SK-N-SH (cell line): ENCODE results near the gene JMJD1C. TPM values are rescaled to one million over a fixed set of nuclear protein-coding genes. Genes with fewer than 3 reads are reported as not detected.

Experiments
- CTCF ChIA-PET: fragments of 300-600, 350-600 bp; formaldehyde crosslinking; extraction: SDS; loops from one replicate; lab custom pipeline; 2021; lab: Yijun Ruan, JAX
- POLR2A ChIA-PET: fragments of 350-600 bp; sonication (Branson Sonifier 250); formaldehyde crosslinking; extraction: SDS; loops from one replicate; lab custom pipeline; 2020; ENCODE audit warnings: antibody characterized with exemption, inconsistent platforms; lab: Yijun Ruan, JAX
- DNase-seq: peaks from one replicate; pipeline ENCODE4 v3.0.0; 2012
- H2AFZ ChIP-seq: fragments of 200-600 bp; sonication (generic); 2 replicates; pipeline ENCODE4 v1.8.1; 2016; ENCODE audit warnings: antibody characterized with exemption, mild to moderate bottlenecking, low read depth
- H3F3A ChIP-seq: fragments of 200-600 bp; sonication (generic); replicated peaks from 2 replicates; pipeline ENCODE3; 2016; ENCODE audit warnings: antibody characterized with exemption, mild to moderate bottlenecking; ENCODE audit not compliant: insufficient read depth
- H3K27ac ChIP-seq, 2 experiments: fragments of 200-500 bp in 1 of 2; fragments of 200-600 bp in 1 of 2; sonication (Bioruptor generic) in 1 of 2; sonication (generic), shearing (Covaris generic) in 1 of 2; 2 replicates each; pipeline versions ENCODE4 v1.5.1 to v1.6.1; 2014 to 2016; ENCODE audit warnings: low read depth in 2 of 2, inconsistent platforms in 1 of 2, low read length in 1 of 2, mild to moderate bottlenecking in 1 of 2, mixed read lengths in 1 of 2
- H3K27me3 ChIP-seq: fragments of 200-600 bp; sonication (generic), shearing (Covaris generic); 2 replicates; pipeline ENCODE4 v1.6.1; 2016; ENCODE audit warnings: mixed run types; ENCODE audit not compliant: insufficient read depth
- H3K36me3 ChIP-seq, 2 experiments: fragments of 200-500 bp in 1 of 2; fragments of 200-600 bp in 1 of 2; sonication (Bioruptor generic) in 1 of 2; sonication (generic) in 1 of 2; replicated peaks in 1 of 2; 2 replicates each; pipeline versions ENCODE3 to v1.5.1; 2014 to 2016; ENCODE audit warnings: low read length in 1 of 2, mild to moderate bottlenecking in 1 of 2; ENCODE audit not compliant: insufficient read depth in 2 of 2, control insufficient read depth in 1 of 2
- H3K4me1 ChIP-seq, 2 experiments: fragments of 200-500 bp in 1 of 2; fragments of 200-600 bp in 1 of 2; sonication (Bioruptor generic) in 1 of 2; sonication (generic), shearing (Covaris generic) in 1 of 2; 2 replicates each; pipeline versions ENCODE4 v1.5.1 to v1.6.1; 2014 to 2016; ENCODE audit warnings: low read depth in 1 of 2, low read length in 1 of 2, mixed run types in 1 of 2; ENCODE audit not compliant: insufficient read depth in 2 of 2, control insufficient read depth in 1 of 2
- H3K4me2 ChIP-seq: fragments of 200-600 bp; sonication (generic), shearing (Covaris generic); 2 replicates; pipeline ENCODE4 v1.6.1; 2017; ENCODE audit warnings: mixed run types
- H3K4me3 ChIP-seq, 2 experiments: fragments of 200-500 bp in 1 of 2; fragments of 200-600 bp in 1 of 2; sonication (Bioruptor generic) in 1 of 2; sonication (generic), shearing (Covaris generic) in 1 of 2; 2 replicates each; pipeline versions ENCODE4 v1.5.1 to v1.8.1; 2014 to 2016; ENCODE audit warnings: low read depth in 2 of 2, inconsistent platforms in 1 of 2, low read length in 1 of 2, mild to moderate bottlenecking in 1 of 2, mixed read lengths in 1 of 2, moderate library complexity in 1 of 2
- H3K79me2 ChIP-seq: fragments of 200-600 bp; sonication (generic); 2 replicates; pipeline ENCODE4 v1.8.1; 2017; ENCODE audit warnings: mild to moderate bottlenecking; ENCODE audit not compliant: insufficient read depth
- H3K9ac ChIP-seq: fragments of 200-600 bp; sonication (generic); 2 replicates; pipeline ENCODE4 v1.6.1; 2017; ENCODE audit warnings: mixed run types
- H3K9me2 ChIP-seq: fragments of 200-600 bp; sonication (generic); 2 replicates; pipeline ENCODE4 v1.6.1; 2017; ENCODE audit warnings: mixed run types
- H3K9me3 ChIP-seq: fragments of 200-600 bp; sonication (generic); 2 replicates; pipeline ENCODE4 v1.6.1; 2017; ENCODE audit warnings: mixed run types, mild to moderate bottlenecking, moderate library complexity
- H4K20me1 ChIP-seq: fragments of 200-600 bp; sonication (generic); 2 replicates; pipeline ENCODE4 v1.6.1; 2017; ENCODE audit warnings: mild to moderate bottlenecking, mixed run types; ENCODE audit not compliant: insufficient read depth
- EP300 ChIP-seq, 2 experiments: IDR thresholded peaks; 2 replicates each; pipeline versions ENCODE4 v1.4.0 to v1.6.1; 2012; ENCODE audit warnings: borderline replicate concordance in 1 of 2, low read depth in 1 of 2, low read length in 1 of 2
- EZH2phosphoT487 ChIP-seq: fragments of 200-600 bp; sonication (generic); IDR thresholded peaks from 2 replicates; pipeline ENCODE4 v1.6.1; 2017; ENCODE audit warnings: low read depth, mixed run types, mild to moderate bottlenecking, antibody characterized with exemption, moderate library complexity, borderline replicate concordance
- GABPA ChIP-seq: IDR thresholded peaks from 2 replicates; pipeline ENCODE4 v1.4.0; 2012; ENCODE audit warnings: low read depth, mild to moderate bottlenecking
- IRF3 ChIP-seq: fragments of 150-350 bp; IDR thresholded peaks from 2 replicates; pipeline ENCODE4 v1.6.1; 2016; ENCODE audit warnings: mild to moderate bottlenecking, low read depth, low read length
- JUND ChIP-seq: IDR thresholded peaks from 2 replicates; pipeline ENCODE4 v1.4.0; 2012
- NFIC ChIP-seq: IDR thresholded peaks from 2 replicates; pipeline ENCODE4 v1.4.0; 2012; ENCODE audit warnings: borderline replicate concordance
- RAD21 ChIP-seq: IDR thresholded peaks from 2 replicates; pipeline ENCODE4 v1.6.1; 2012; ENCODE audit warnings: mild to moderate bottlenecking, low read length
- RFX5 ChIP-seq: IDR thresholded peaks from 2 replicates; pipeline ENCODE4 v1.6.1; 2012; ENCODE audit warnings: mild to moderate bottlenecking, improper control_type of control experiment, low read length
- TCF12 ChIP-seq: IDR thresholded peaks from 2 replicates; pipeline ENCODE4 v1.4.0; 2012
- TEAD4 ChIP-seq: IDR thresholded peaks from 2 replicates; pipeline ENCODE4 v1.4.0; 2012; ENCODE audit warnings: mild to moderate bottlenecking, borderline replicate concordance; ENCODE audit not compliant: insufficient read depth
- USF1 ChIP-seq: IDR thresholded peaks from 2 replicates; pipeline ENCODE4 v1.4.0; 2012; ENCODE audit warnings: low read depth, borderline replicate concordance
- WGBS: methylation state at CpG from one replicate; pipeline ENCODE4 v1.1.6; 2017; ENCODE audit warnings: low lambda C conversion rate; 5-methylcytosine and 5-hydroxymethylcytosine counted together
- polyA plus RNA-seq, 3 experiments: library from polyadenylated mRNA; depleted of rRNA; stranded (reverse); fragments of >200 nt; gene quantifications; 2 replicates each; pipeline ENCODE4 v1.2.3, GENCODE V29; 2012
- TF ChIP-seq, protein P1 (sequence below): IDR thresholded peaks from 2 replicates; pipeline ENCODE4; 2012

JMJD1C gene
- polyA plus RNA-seq, 1 of the 3 experiments (the other 2 are of a cell fraction), result 11.7 TPM

DNA sequence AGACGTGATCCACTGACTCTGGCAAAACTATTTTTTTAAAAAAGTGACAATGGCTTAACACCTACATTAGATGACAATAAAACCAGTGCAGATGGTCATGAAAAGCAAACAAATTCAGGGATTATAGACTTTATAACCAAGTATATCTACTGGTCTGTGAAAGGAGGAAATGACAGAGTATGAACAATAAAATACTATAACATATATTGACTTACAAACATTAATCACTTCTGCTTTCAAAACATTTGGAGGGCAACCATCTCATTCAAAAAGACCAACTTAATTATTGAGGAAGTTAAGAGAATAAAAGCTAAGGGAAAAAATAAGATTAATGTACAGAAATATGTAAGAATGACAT is 34.8 kb downstream of the JMJD1C start:
- H3K36me3 ChIP-seq, result peaks cover 0 to 14% of the 10 kb centered on the region in 2 experiments
- H3K4me3 ChIP-seq, result no peak overlapping the region
- H3K27me3 ChIP-seq, result no peaks in the 10 kb centered on the region
- peaks cover 100% of the 10 kb centered on the region for H3K79me2 ChIP-seq
- peaks cover 0 to 44% of the 10 kb centered on the region in 2 experiments for H3K4me1 ChIP-seq
- ChIA-PET CTCF (interaction anchor here (1.0 to 1.3 kb wide), 2 partner anchors 9 to 16 kb away, joined by 3 read pairs; no protein-coding TSS in a partner anchor), POLR2A (no interaction called here)
- H3K9me3 ChIP-seq, result no peaks in the 10 kb centered on the region
- peak overlapping the region in 1 of 2 experiments; percentile 92; a peak in 2 of 4 replicates for H3K27ac ChIP-seq
- no peaks in the 10 kb centered on the region for H3K9me2 ChIP-seq
- DNase-seq, result no peak
- peak overlapping the region; percentile 28; the same call in 1 of the 2 replicates for H3K4me2 ChIP-seq
- H4K20me1 ChIP-seq, result peaks cover 40% of the 10 kb centered on the region
- H3K9ac ChIP-seq, result peak overlapping the region; percentile 17; the same call in 1 of the 2 replicates
- peaks cover 13% of the 10 kb centered on the region for H3F3A ChIP-seq
- TF ChIP-seq TCF12, result no peak
- 100% methylated on average over 1 of the region's 1 CpG for WGBS
- H2AFZ ChIP-seq, result no peak overlapping the region

GRCh38 chr10:63430091-63430998 is 35.4 kb downstream of the JMJD1C start:
- Histone ChIP-seq H3K4me3 (no peak overlapping the region), H3K27me3 (no peaks in the 10 kb centered on the region), H3K36me3 (peaks cover 0 to 14% of the 10 kb centered on the region in 2 experiments), H3K9me3 (no peaks in the 10 kb centered on the region), H4K20me1 (peaks cover 41% of the 10 kb centered on the region), H3K9ac (peak overlapping the region; percentile 30; the same call in 1 of the 2 replicates), H3K9me2 (no peaks in the 10 kb centered on the region), H3K27ac (peak overlapping the region in 1 of 2 experiments; percentile 92; a peak in 3 of 4 replicates), H3K4me2 (peak overlapping the region; percentile 28; the same call in 1 of the 2 replicates), H3K79me2 (peaks cover 100% of the 10 kb centered on the region), H2AFZ (no peak overlapping the region), H3K4me1 (peaks cover 0 to 44% of the 10 kb centered on the region in 2 experiments), H3F3A (peaks cover 13% of the 10 kb centered on the region)
- TF ChIP-seq RFX5 (no peak), NFIC (peak; percentile 66), TEAD4 (0 out of 2 replicates have a peak, but pooled peaks have one; percentile 18), USF1 (no peak), JUND (peak; percentile 66), EP300 (IDR thresholded peaks at IDR 0.05; ENCODE audit: borderline replicate concordance in 1 of 2, low read depth in 1 of 2, low read length in 1 of 2) (peak in 1 of 2 experiments; percentile 9; a peak in 1 of 4 replicates), TCF12 (peak; percentile 46; the same call in 1 of the 2 replicates), GABPA (no peak), EZH2phosphoT487 (no peak), IRF3 (no peak), RAD21 (no peak)
- TF ChIP-seq, protein P1, sequence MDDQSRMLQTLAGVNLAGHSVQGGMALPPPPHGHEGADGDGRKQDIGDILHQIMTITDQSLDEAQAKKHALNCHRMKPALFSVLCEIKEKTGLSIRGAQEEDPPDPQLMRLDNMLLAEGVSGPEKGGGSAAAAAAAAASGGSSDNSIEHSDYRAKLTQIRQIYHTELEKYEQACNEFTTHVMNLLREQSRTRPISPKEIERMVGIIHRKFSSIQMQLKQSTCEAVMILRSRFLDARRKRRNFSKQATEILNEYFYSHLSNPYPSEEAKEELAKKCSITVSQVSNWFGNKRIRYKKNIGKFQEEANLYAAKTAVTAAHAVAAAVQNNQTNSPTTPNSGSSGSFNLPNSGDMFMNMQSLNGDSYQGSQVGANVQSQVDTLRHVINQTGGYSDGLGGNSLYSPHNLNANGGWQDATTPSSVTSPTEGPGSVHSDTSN, result peak; percentile 54
- WGBS, result 79% methylated on average over 10 of the region's 10 CpGs
- CTCF ChIA-PET, result interaction anchor here (1.1 to 1.3 kb wide), 2 partner anchors 9 to 290 kb away, joined by 3 read pairs; no protein-coding TSS in a partner anchor
- POLR2A ChIA-PET, result interaction anchor here (0.6 kb wide), 1 partner anchor 78 kb away, joined by 3 read pairs; no protein-coding TSS in a partner anchor
- peak; percentile 31 for DNase-seq
